Measurements from ENCODE around the gene ACTR3C.
"Not testable (repeated sequence)": the region's sequence is repeated elsewhere in the genome, so short reads cannot be mapped to it uniquely, and the experiment has no call there.

The ACTR3C gene

DNA sequence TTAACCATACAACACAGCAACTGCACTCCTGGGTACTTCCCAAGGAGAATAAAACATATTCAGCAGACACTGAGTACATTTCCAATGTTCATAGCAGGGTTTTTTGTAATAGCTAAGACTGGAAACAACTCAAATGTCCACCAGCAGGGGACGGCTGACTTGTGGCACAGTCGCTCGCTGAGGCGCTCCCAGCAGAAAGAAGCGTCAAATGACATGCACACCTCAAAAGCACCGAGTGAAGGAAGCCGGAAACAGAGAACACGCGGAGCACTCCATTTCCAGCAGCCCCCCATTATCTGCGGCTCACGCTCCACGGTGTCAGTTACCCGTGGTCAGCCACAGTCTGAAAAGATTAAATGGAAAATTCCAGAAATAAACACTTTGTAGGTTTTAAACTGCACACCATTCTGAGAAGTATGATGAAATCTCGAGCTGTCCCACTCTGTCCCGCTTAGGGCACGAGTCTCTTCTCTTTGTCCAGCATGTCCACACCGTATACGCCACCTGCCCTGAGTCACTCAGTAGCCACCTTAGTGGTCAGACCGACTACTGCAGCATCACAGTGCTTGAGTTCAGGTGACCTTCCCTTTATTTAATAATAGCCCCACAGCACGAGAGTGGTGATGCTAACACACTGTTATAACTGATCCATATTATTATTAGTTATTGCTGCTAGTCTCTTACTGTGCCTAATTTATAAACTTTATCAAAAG, 56.2 kb downstream of the ACTR3C start:
- 91% methylated on average over 18 of the region's 20 CpGs for WGBS
- H2BK15ac ChIP-seq (ENCODE audit: low read depth, poor library complexity, severe bottlenecking); H2BK120ac ChIP-seq (ENCODE audit: low read depth, low read length); H3K4ac ChIP-seq (ENCODE audit: low read depth in 1 of 2, low read length in 2 of 2); H3K18ac ChIP-seq (ENCODE audit: low read depth in 1 of 2, low read length in 2 of 2); H3K79me1 ChIP-seq (replicated peaks; ENCODE audit: low read length, poor library complexity, severe bottlenecking); H3K23ac ChIP-seq (ENCODE audit: low read length in 2 of 2); H3K4me2 ChIP-seq (ENCODE audit: low read length, poor library complexity, severe bottlenecking); H4K8ac ChIP-seq (ENCODE audit: low read length); H4K91ac ChIP-seq (ENCODE audit: low read length); H3K9me3 ChIP-seq (ENCODE audit: control insufficient read depth, low read length); H3K27me3 ChIP-seq (ENCODE audit: control insufficient read depth in 1 of 2, insufficient read depth in 1 of 2, low read length in 2 of 2); H3K36me3 ChIP-seq (ENCODE audit: control insufficient read depth in 1 of 2, insufficient read depth in 2 of 2, low read depth in 1 of 2, low read length in 2 of 2); H2BK5ac ChIP-seq (ENCODE audit: low read depth, low read length, poor library complexity, severe bottlenecking); H3K27ac ChIP-seq (ENCODE audit: low read length, poor library complexity, severe bottlenecking); H3K4me1 ChIP-seq (ENCODE audit: control insufficient read depth, insufficient read depth, low read depth, low read length); H3K4me3 ChIP-seq (ENCODE audit: insufficient read depth in 1 of 2, low read depth in 1 of 2, low read length in 2 of 2); H3K14ac ChIP-seq (ENCODE audit: low read length in 2 of 2); DNase-seq; H2AFZ ChIP-seq (ENCODE audit: low read depth, low read length); H3K9ac ChIP-seq (ENCODE audit: low read length); H2AK5ac ChIP-seq (ENCODE audit: low read length, severe bottlenecking); H2BK12ac ChIP-seq (ENCODE audit: low read length in 2 of 2): not testable (repeated sequence)

- not testable (repeated sequence) for H3K36me3 ChIP-seq (ENCODE audit: control insufficient read depth in 1 of 2, insufficient read depth in 2 of 2, low read depth in 1 of 2, low read length in 2 of 2); H4K91ac ChIP-seq (ENCODE audit: low read length); H3K4me1 ChIP-seq (ENCODE audit: control insufficient read depth, insufficient read depth, low read depth, low read length); H3K9me3 ChIP-seq (ENCODE audit: control insufficient read depth, low read length); H3K27ac ChIP-seq (ENCODE audit: low read length, poor library complexity, severe bottlenecking); H2AK5ac ChIP-seq (ENCODE audit: low read length, severe bottlenecking); H2BK15ac ChIP-seq (ENCODE audit: low read depth, poor library complexity, severe bottlenecking); H3K14ac ChIP-seq (ENCODE audit: low read length in 2 of 2); H3K9ac ChIP-seq (ENCODE audit: low read length); H3K4me3 ChIP-seq (ENCODE audit: insufficient read depth in 1 of 2, low read depth in 1 of 2, low read length in 2 of 2); H3K4me2 ChIP-seq (ENCODE audit: low read length, poor library complexity, severe bottlenecking); H2BK5ac ChIP-seq (ENCODE audit: low read depth, low read length, poor library complexity, severe bottlenecking); H3K79me1 ChIP-seq (replicated peaks; ENCODE audit: low read length, poor library complexity, severe bottlenecking); H3K27me3 ChIP-seq (ENCODE audit: control insufficient read depth in 1 of 2, insufficient read depth in 1 of 2, low read length in 2 of 2); H4K8ac ChIP-seq (ENCODE audit: low read length); H3K4ac ChIP-seq (ENCODE audit: low read depth in 1 of 2, low read length in 2 of 2); H2BK120ac ChIP-seq (ENCODE audit: low read depth, low read length); H3K18ac ChIP-seq (ENCODE audit: low read depth in 1 of 2, low read length in 2 of 2); H3K23ac ChIP-seq (ENCODE audit: low read length in 2 of 2); H2BK12ac ChIP-seq (ENCODE audit: low read length in 2 of 2); H2AFZ ChIP-seq (ENCODE audit: low read depth, low read length); DNase-seq
- 63% methylated on average over 4 of the region's 5 CpGs for WGBS
Observed at GRCh38 chr7:150262656-150263055, 60.7 kb downstream of the ACTR3C start.

DNA sequence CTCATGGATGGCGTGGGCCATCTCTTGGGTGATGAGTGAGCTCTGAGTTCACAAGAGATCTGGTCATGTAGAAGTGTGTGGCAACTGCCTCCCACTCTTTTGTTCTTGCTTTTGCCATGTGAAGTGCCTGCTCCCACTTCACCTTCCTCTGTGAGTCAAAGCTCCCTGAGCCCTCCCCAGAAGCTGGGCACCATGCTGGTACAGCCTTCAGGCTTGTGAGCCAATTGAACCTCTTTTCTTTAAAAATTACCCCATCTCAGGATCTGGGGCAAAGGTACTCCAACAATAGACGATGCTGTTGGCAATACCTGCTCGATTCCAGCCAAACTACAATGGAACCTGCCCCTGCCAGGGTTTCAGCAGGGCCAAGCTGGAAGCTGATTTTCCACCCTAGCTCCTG, 75.6 kb downstream of the ACTR3C start:
- not testable (repeated sequence) for H3K36me3 ChIP-seq (ENCODE audit: control insufficient read depth in 1 of 2, insufficient read depth in 2 of 2, low read depth in 1 of 2, low read length in 2 of 2); H3K9me3 ChIP-seq (ENCODE audit: control insufficient read depth, low read length); H4K8ac ChIP-seq (ENCODE audit: low read length); H3K14ac ChIP-seq (ENCODE audit: low read length in 2 of 2); H2BK5ac ChIP-seq (ENCODE audit: low read depth, low read length, poor library complexity, severe bottlenecking); H3K27me3 ChIP-seq (ENCODE audit: control insufficient read depth in 1 of 2, insufficient read depth in 1 of 2, low read length in 2 of 2); H2BK12ac ChIP-seq (ENCODE audit: low read length in 2 of 2); H2BK120ac ChIP-seq (ENCODE audit: low read depth, low read length); H2AFZ ChIP-seq (ENCODE audit: low read depth, low read length); H3K23ac ChIP-seq (ENCODE audit: low read length in 2 of 2); H3K4me1 ChIP-seq (ENCODE audit: control insufficient read depth, insufficient read depth, low read depth, low read length); DNase-seq; H4K91ac ChIP-seq (ENCODE audit: low read length); H3K4ac ChIP-seq (ENCODE audit: low read depth in 1 of 2, low read length in 2 of 2); H3K4me2 ChIP-seq (ENCODE audit: low read length, poor library complexity, severe bottlenecking); H3K4me3 ChIP-seq (ENCODE audit: insufficient read depth in 1 of 2, low read depth in 1 of 2, low read length in 2 of 2); H3K79me1 ChIP-seq (replicated peaks; ENCODE audit: low read length, poor library complexity, severe bottlenecking); H3K9ac ChIP-seq (ENCODE audit: low read length); H2BK15ac ChIP-seq (ENCODE audit: low read depth, poor library complexity, severe bottlenecking); H3K18ac ChIP-seq (ENCODE audit: low read depth in 1 of 2, low read length in 2 of 2); H2AK5ac ChIP-seq (ENCODE audit: low read length, severe bottlenecking); H3K27ac ChIP-seq (ENCODE audit: low read length, poor library complexity, severe bottlenecking)
- 85% methylated on average over 2 of the region's 3 CpGs for WGBS

GRCh38 chr7:150245208-150245607, 78.1 kb downstream of the ACTR3C start:
- H3K9ac ChIP-seq (ENCODE audit: low read length); H2AK5ac ChIP-seq (ENCODE audit: low read length, severe bottlenecking); H3K18ac ChIP-seq (ENCODE audit: low read depth in 1 of 2, low read length in 2 of 2); H3K4me2 ChIP-seq (ENCODE audit: low read length, poor library complexity, severe bottlenecking); H2BK120ac ChIP-seq (ENCODE audit: low read depth, low read length); H3K36me3 ChIP-seq (ENCODE audit: control insufficient read depth in 1 of 2, insufficient read depth in 2 of 2, low read depth in 1 of 2, low read length in 2 of 2); H3K79me1 ChIP-seq (replicated peaks; ENCODE audit: low read length, poor library complexity, severe bottlenecking); H4K8ac ChIP-seq (ENCODE audit: low read length); H3K27me3 ChIP-seq (ENCODE audit: control insufficient read depth in 1 of 2, insufficient read depth in 1 of 2, low read length in 2 of 2); H2BK15ac ChIP-seq (ENCODE audit: low read depth, poor library complexity, severe bottlenecking); H3K4ac ChIP-seq (ENCODE audit: low read depth in 1 of 2, low read length in 2 of 2); H3K14ac ChIP-seq (ENCODE audit: low read length in 2 of 2); H2AFZ ChIP-seq (ENCODE audit: low read depth, low read length); DNase-seq; H3K9me3 ChIP-seq (ENCODE audit: control insufficient read depth, low read length); H2BK5ac ChIP-seq (ENCODE audit: low read depth, low read length, poor library complexity, severe bottlenecking); H2BK12ac ChIP-seq (ENCODE audit: low read length in 2 of 2); H3K23ac ChIP-seq (ENCODE audit: low read length in 2 of 2); H3K4me1 ChIP-seq (ENCODE audit: control insufficient read depth, insufficient read depth, low read depth, low read length); H3K27ac ChIP-seq (ENCODE audit: low read length, poor library complexity, severe bottlenecking); H4K91ac ChIP-seq (ENCODE audit: low read length); H3K4me3 ChIP-seq (ENCODE audit: insufficient read depth in 1 of 2, low read depth in 1 of 2, low read length in 2 of 2): not testable (repeated sequence)
- WGBS = 80% methylated on average over 1 of the region's 2 CpGs
